ENCODE measurements around the gene PHACTR1.

Gene PHACTR1

GRCh38 chr6:13098793-13099570 lies 382.4 kb downstream of the PHACTR1 start:
- Histone ChIP-seq H3K9ac (ENCODE audit: insufficient read length) (no peak overlapping the region), H3K4me3 (no peak overlapping the region), H3K27ac (no peak overlapping the region), H3K36me3 (ENCODE audit: insufficient read depth, low read length) (no peaks in the 10 kb centered on the region), H3K9me3 (ENCODE audit: low read depth, low read length) (no peaks in the 10 kb centered on the region)
- TF ChIP-seq EZH2 (IDR thresholded peaks at IDR 0.05) (no peak), POLR2AphosphoS5 (IDR thresholded peaks at IDR 0.05; ENCODE audit: borderline replicate concordance, low read depth, low read length) (no peak), FOXP2 (optimal IDR thresholded peaks at IDR 0.05; ENCODE audit: control extremely low read depth, extremely low read length, insufficient read depth) (no peak)
- DNase-seq (ENCODE audit: low read depth, low spot score): no peak

GRCh38 chr6:13099771-13100170 lies 383.2 kb downstream of the PHACTR1 start:
- TF ChIP-seq EZH2 (IDR thresholded peaks at IDR 0.05) (no peak), FOXP2 (optimal IDR thresholded peaks at IDR 0.05; ENCODE audit: control extremely low read depth, extremely low read length, insufficient read depth) (no peak), POLR2AphosphoS5 (IDR thresholded peaks at IDR 0.05; ENCODE audit: borderline replicate concordance, low read depth, low read length) (no peak)
- Histone ChIP-seq H3K36me3 (ENCODE audit: insufficient read depth, low read length) (no peaks in the 10 kb centered on the region), H3K4me3 (no peak overlapping the region), H3K9me3 (ENCODE audit: low read depth, low read length) (no peaks in the 10 kb centered on the region), H3K9ac (ENCODE audit: insufficient read length) (no peak overlapping the region), H3K27ac (no peak overlapping the region)
- DNase-seq (ENCODE audit: low read depth, low spot score): no peak

GRCh38 chr6:13101409-13101808 lies 384.8 kb downstream of the PHACTR1 start:
- Histone ChIP-seq H3K27ac (no peak overlapping the region), H3K4me3 (no peak overlapping the region), H3K9me3 (ENCODE audit: low read depth, low read length) (no peaks in the 10 kb centered on the region), H3K9ac (ENCODE audit: insufficient read length) (no peak overlapping the region), H3K36me3 (ENCODE audit: insufficient read depth, low read length) (no peaks in the 10 kb centered on the region)
- TF ChIP-seq POLR2AphosphoS5 (IDR thresholded peaks at IDR 0.05; ENCODE audit: borderline replicate concordance, low read depth, low read length) (no peak), EZH2 (IDR thresholded peaks at IDR 0.05) (no peak), FOXP2 (optimal IDR thresholded peaks at IDR 0.05; ENCODE audit: control extremely low read depth, extremely low read length, insufficient read depth) (no peak)
- DNase-seq (ENCODE audit: low read depth, low spot score): no peak

GRCh38 chr6:13101985-13102384 lies 385.4 kb downstream of the PHACTR1 start:
- TF ChIP-seq FOXP2 (optimal IDR thresholded peaks at IDR 0.05; ENCODE audit: control extremely low read depth, extremely low read length, insufficient read depth) (no peak), POLR2AphosphoS5 (IDR thresholded peaks at IDR 0.05; ENCODE audit: borderline replicate concordance, low read depth, low read length) (no peak), EZH2 (IDR thresholded peaks at IDR 0.05) (no peak)
- DNase-seq (ENCODE audit: low read depth, low spot score): no peak
- no peaks in the 10 kb centered on the region for H3K36me3 ChIP-seq (ENCODE audit: insufficient read depth, low read length)
- H3K9ac ChIP-seq (ENCODE audit: insufficient read length): no peak overlapping the region
- H3K4me3 ChIP-seq: no peak overlapping the region
- no peak overlapping the region for H3K27ac ChIP-seq
- H3K9me3 ChIP-seq (ENCODE audit: low read depth, low read length): no peaks in the 10 kb centered on the region

- Histone ChIP-seq H3K9me3 (ENCODE audit: low read depth, low read length) (no peaks in the 10 kb centered on the region), H3K4me3 (no peak overlapping the region), H3K9ac (ENCODE audit: insufficient read length) (no peak overlapping the region), H3K36me3 (ENCODE audit: insufficient read depth, low read length) (no peaks in the 10 kb centered on the region), H3K27ac (no peak overlapping the region)
- no peak for DNase-seq (ENCODE audit: low read depth, low spot score)
- TF ChIP-seq POLR2AphosphoS5 (IDR thresholded peaks at IDR 0.05; ENCODE audit: borderline replicate concordance, low read depth, low read length): no peak
- no peak for TF ChIP-seq EZH2 (IDR thresholded peaks at IDR 0.05)
- TF ChIP-seq FOXP2 (optimal IDR thresholded peaks at IDR 0.05; ENCODE audit: control extremely low read depth, extremely low read length, insufficient read depth): no peak
Measured at GRCh38 chr6:13103169-13103568, 386.6 kb downstream of the PHACTR1 start.

- Histone ChIP-seq H3K36me3 (ENCODE audit: insufficient read depth, low read length) (no peaks in the 10 kb centered on the region), H3K9ac (ENCODE audit: insufficient read length) (no peak overlapping the region), H3K9me3 (ENCODE audit: low read depth, low read length) (no peaks in the 10 kb centered on the region), H3K27ac (no peak overlapping the region), H3K4me3 (no peak overlapping the region)
- TF ChIP-seq EZH2 (IDR thresholded peaks at IDR 0.05) (no peak), FOXP2 (optimal IDR thresholded peaks at IDR 0.05; ENCODE audit: control extremely low read depth, extremely low read length, insufficient read depth) (no peak), POLR2AphosphoS5 (IDR thresholded peaks at IDR 0.05; ENCODE audit: borderline replicate concordance, low read depth, low read length) (no peak)
- no peak for DNase-seq (ENCODE audit: low read depth, low spot score)
Measured at GRCh38 chr6:13105139-13105538, 388.6 kb downstream of the PHACTR1 start.

- DNase-seq (ENCODE audit: low read depth, low spot score): no peak
- TF ChIP-seq FOXP2 (optimal IDR thresholded peaks at IDR 0.05; ENCODE audit: control extremely low read depth, extremely low read length, insufficient read depth) (no peak), POLR2AphosphoS5 (IDR thresholded peaks at IDR 0.05; ENCODE audit: borderline replicate concordance, low read depth, low read length) (no peak), EZH2 (IDR thresholded peaks at IDR 0.05) (no peak)
- Histone ChIP-seq H3K4me3 (no peak overlapping the region), H3K36me3 (ENCODE audit: insufficient read depth, low read length) (no peaks in the 10 kb centered on the region), H3K9ac (ENCODE audit: insufficient read length) (no peak overlapping the region), H3K27ac (no peak overlapping the region), H3K9me3 (ENCODE audit: low read depth, low read length) (no peaks in the 10 kb centered on the region; the same call in 1 of the 2 replicates)
Measured at GRCh38 chr6:13112921-13113320, 396.4 kb downstream of the PHACTR1 start.

GRCh38 chr6:13113376-13113775 lies 396.8 kb downstream of the PHACTR1 start:
- no peaks in the 10 kb centered on the region; the same call in 1 of the 2 replicates for H3K9me3 ChIP-seq (ENCODE audit: low read depth, low read length)
- no peak for TF ChIP-seq POLR2AphosphoS5 (IDR thresholded peaks at IDR 0.05; ENCODE audit: borderline replicate concordance, low read depth, low read length)
- H3K4me3 ChIP-seq: no peak overlapping the region
- H3K36me3 ChIP-seq (ENCODE audit: insufficient read depth, low read length): no peaks in the 10 kb centered on the region
- H3K9ac ChIP-seq (ENCODE audit: insufficient read length): no peak overlapping the region
- DNase-seq (ENCODE audit: low read depth, low spot score): no peak
- H3K27ac ChIP-seq: no peak overlapping the region

Data from SK-N-MC (cell line).